OCI-LY1 (cell line): ENCODE results near the gene CSTF1.

Experiments used
- H2AFZ ChIP-seq: fragments of 200-600 bp; sonication (generic), shearing (Covaris generic); 2 replicates; pipeline ENCODE4 v1.6.0; 2014; ENCODE audit warnings: antibody characterized with exemption, mild to moderate bottlenecking, low read length
- H3F3A ChIP-seq: fragments of 200-600 bp; sonication (generic), shearing (Covaris generic); 2 replicates; pipeline ENCODE4 v1.6.0; 2014; ENCODE audit warnings: mild to moderate bottlenecking, antibody characterized with exemption, low read length, moderate library complexity; ENCODE audit not compliant: insufficient read depth
- H3K27ac ChIP-seq: fragments of 200-600 bp; sonication (generic); 2 replicates; pipeline ENCODE4 v1.5.1; 2014; ENCODE audit warnings: low read length, mixed run types, mild to moderate bottlenecking, low read depth; ENCODE audit not compliant: poor library complexity, severe bottlenecking
- H3K27me3 ChIP-seq: fragments of 200-600 bp; sonication (generic); 2 replicates; pipeline ENCODE4 v1.6.0; 2014; ENCODE audit warnings: antibody characterized with exemption, mild to moderate bottlenecking, low read length, moderate library complexity; ENCODE audit not compliant: insufficient read depth
- H3K36me3 ChIP-seq: fragments of 200-600 bp; sonication (generic); 2 replicates; pipeline ENCODE4 v1.6.1; 2014; ENCODE audit warnings: mild to moderate bottlenecking, antibody characterized with exemption, low read length, moderate library complexity, mixed read lengths; ENCODE audit not compliant: insufficient read depth
- H3K4me1 ChIP-seq: fragments of 200-600 bp; sonication (generic); 2 replicates; pipeline ENCODE4 v1.5.1; 2014; ENCODE audit warnings: mild to moderate bottlenecking, low read length, moderate library complexity; ENCODE audit not compliant: insufficient read depth, severe bottlenecking
- H3K4me2 ChIP-seq: fragments of 200-600 bp; sonication (generic), shearing (Covaris generic); 2 replicates; pipeline ENCODE4 v1.6.1; 2014; ENCODE audit warnings: low read length
- H3K4me3 ChIP-seq: fragments of 200-600 bp; sonication (generic); 2 replicates; pipeline ENCODE4 v1.5.1; 2014; ENCODE audit warnings: low read length, low read depth, mild to moderate bottlenecking, mixed read lengths; ENCODE audit not compliant: poor library complexity, severe bottlenecking
- H3K79me2 ChIP-seq: fragments of 200-600 bp; shearing (Covaris generic); 2 replicates; pipeline ENCODE4 v1.6.1; 2016; ENCODE audit warnings: mixed run types, low read length, mixed read lengths; ENCODE audit not compliant: insufficient read depth
- H3K9ac ChIP-seq: fragments of 200-600 bp; sonication (generic), shearing (Covaris generic); 2 replicates; pipeline ENCODE4 v1.6.1; 2014; ENCODE audit warnings: mild to moderate bottlenecking, low read length, mixed read lengths
- H3K9me2 ChIP-seq: fragments of 200-600 bp; sonication (generic), shearing (Covaris generic); 2 replicates; pipeline ENCODE4 v1.6.1; 2014; ENCODE audit warnings: low read depth, mild to moderate bottlenecking, low read length, mixed read lengths
- H3K9me3 ChIP-seq: fragments of 200-600 bp; shearing (Covaris generic); 2 replicates; pipeline ENCODE4 v1.6.1; 2014; ENCODE audit warnings: low read length, mixed read lengths
- H4K20me1 ChIP-seq: fragments of 200-600 bp; sonication (generic), shearing (Covaris generic); 2 replicates; pipeline ENCODE4 v1.6.0; 2016; ENCODE audit warnings: mild to moderate bottlenecking, low read length; ENCODE audit not compliant: insufficient read depth
- CTCF ChIP-seq: fragments of 200-600 bp; sonication (generic), shearing (Covaris generic); IDR thresholded peaks from 2 replicates; pipeline ENCODE4 v1.5.1; 2017; ENCODE audit warnings: mild to moderate bottlenecking, antibody characterized with exemption, low read length, moderate library complexity, mixed read lengths
- EZH2 ChIP-seq: fragments of 200-600 bp; sonication (generic), shearing (Covaris generic); IDR thresholded peaks from 2 replicates; pipeline ENCODE4 v1.8.0; 2017; ENCODE audit warnings: borderline replicate concordance, mixed run types, mild to moderate bottlenecking, antibody characterized with exemption, low read length, moderate library complexity, mixed read lengths

The CSTF1 gene

GRCh38 chr20:56423886-56424285 is 31.4 kb downstream of the CSTF1 start:
- Histone ChIP-seq H3K27ac (no peak overlapping the region), H3K9ac (no peak overlapping the region), H4K20me1 (no peaks in the 10 kb centered on the region), H3K4me2 (no peak overlapping the region), H2AFZ (no peak overlapping the region), H3K79me2 (no peaks in the 10 kb centered on the region), H3K4me3 (no peak overlapping the region), H3K36me3 (no peaks in the 10 kb centered on the region), H3K9me3 (no peaks in the 10 kb centered on the region), H3K4me1 (no peaks in the 10 kb centered on the region), H3K27me3 (no peaks in the 10 kb centered on the region), H3K9me2 (no peaks in the 10 kb centered on the region), H3F3A (no peaks in the 10 kb centered on the region)
- TF ChIP-seq EZH2 (no peak), CTCF (no peak)

- Histone ChIP-seq H3K4me2 (no peak overlapping the region), H3K9me2 (no peaks in the 10 kb centered on the region), H3F3A (no peaks in the 10 kb centered on the region), H3K9me3 (no peaks in the 10 kb centered on the region), H3K79me2 (no peaks in the 10 kb centered on the region), H3K27me3 (no peaks in the 10 kb centered on the region), H3K36me3 (no peaks in the 10 kb centered on the region), H2AFZ (no peak overlapping the region), H3K4me1 (peaks cover 9% of the 10 kb centered on the region), H3K4me3 (no peak overlapping the region), H3K27ac (no peak overlapping the region), H4K20me1 (no peaks in the 10 kb centered on the region), H3K9ac (no peak overlapping the region)
- TF ChIP-seq CTCF (no peak), EZH2 (no peak)
Observed at GRCh38 chr20:56424931-56425330, 32.5 kb downstream of the CSTF1 start.

GRCh38 chr20:56426026-56426425 is 33.6 kb downstream of the CSTF1 start:
- H2AFZ ChIP-seq: no peak overlapping the region
- no peaks in the 10 kb centered on the region for H3K79me2 ChIP-seq
- H3K9me2 ChIP-seq: no peaks in the 10 kb centered on the region
- TF ChIP-seq CTCF (no peak), EZH2 (no peak)
- H3F3A ChIP-seq: no peaks in the 10 kb centered on the region
- no peaks in the 10 kb centered on the region for H3K27me3 ChIP-seq
- H3K27ac ChIP-seq: no peak overlapping the region
- no peaks in the 10 kb centered on the region for H4K20me1 ChIP-seq
- H3K4me1 ChIP-seq: peaks cover 11% of the 10 kb centered on the region
- no peak overlapping the region for H3K4me3 ChIP-seq
- no peak overlapping the region for H3K4me2 ChIP-seq
- no peak overlapping the region for H3K9ac ChIP-seq
- H3K36me3 ChIP-seq: no peaks in the 10 kb centered on the region
- H3K9me3 ChIP-seq: no peaks in the 10 kb centered on the region
